IPS-11a (cell line): ENCODE data around the gene ZSCAN1.

Source experiments
- H3K4me3 ChIP-seq: one replicate; pipeline ENCODE4 v1.5.1; 2013; ENCODE audit warnings: low read depth, low read length, control low read depth

Gene ZSCAN1

DNA sequence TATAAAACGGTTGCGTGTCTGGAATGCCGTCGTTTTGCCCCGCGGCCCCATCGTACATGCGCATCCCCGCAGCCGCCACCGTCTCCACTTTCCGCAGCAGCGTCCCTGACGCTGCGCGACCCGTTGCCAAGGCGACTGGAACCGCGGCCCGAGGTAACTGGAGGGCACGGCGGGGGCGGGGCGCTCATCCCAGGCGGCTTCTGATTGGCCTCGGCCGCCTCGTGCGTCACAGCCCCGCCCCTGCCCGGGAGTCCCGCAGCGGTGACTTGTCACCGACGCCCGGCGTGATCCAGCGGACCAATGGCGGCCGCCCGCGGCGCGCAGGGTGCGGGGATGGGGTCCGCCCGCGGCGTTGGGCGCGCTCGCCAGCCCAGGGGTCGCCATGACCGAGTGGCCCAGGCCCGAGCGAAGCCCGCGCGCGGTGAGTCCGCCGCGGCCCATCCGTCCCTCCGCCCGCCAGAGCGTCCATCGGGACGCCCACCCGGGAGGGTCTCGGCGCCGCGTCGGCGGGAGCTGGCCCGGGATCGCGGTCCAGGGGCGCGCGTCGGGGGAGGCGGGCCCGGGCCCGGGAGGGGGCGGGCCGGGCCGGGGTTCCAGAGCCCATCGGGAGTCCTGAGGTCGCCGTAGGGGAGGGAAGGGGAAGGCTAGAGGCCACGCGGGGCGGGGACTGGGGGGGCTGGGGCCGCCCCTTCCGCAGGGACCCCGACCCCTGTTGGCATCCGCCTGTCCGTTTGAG lies at the start of gene ZSCAN1:
Gene ZSCAN1, plus strand, starts transcription at position 285 of the 736 bp plus-strand sequence. CDS start 3,812 bp downstream, outside the sequence.
- H3K4me3 ChIP-seq = peak within 1 kb of the TSS; percentile 53

DNA sequence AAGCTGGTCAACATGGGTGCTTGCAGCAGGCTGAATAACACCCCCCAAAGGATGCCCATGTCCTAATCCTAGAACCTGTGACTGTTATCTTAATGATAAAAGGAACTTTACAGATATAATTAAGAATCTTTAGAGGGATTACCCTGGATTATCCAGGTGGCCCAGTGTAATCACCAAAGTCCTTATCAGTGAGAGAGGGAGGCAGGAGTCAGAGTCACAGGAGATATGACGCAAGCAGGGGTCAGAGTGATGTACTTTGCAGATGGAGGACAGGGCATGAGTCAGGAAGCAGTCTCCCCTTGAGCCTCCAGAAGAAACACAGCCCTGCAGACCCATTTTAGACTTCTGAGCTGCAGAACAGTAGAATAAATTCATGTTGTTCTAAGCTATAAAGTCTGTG lies 41.0 kb upstream of the ZSCAN1 start:
- no peak overlapping the region for H3K4me3 ChIP-seq

DNA sequence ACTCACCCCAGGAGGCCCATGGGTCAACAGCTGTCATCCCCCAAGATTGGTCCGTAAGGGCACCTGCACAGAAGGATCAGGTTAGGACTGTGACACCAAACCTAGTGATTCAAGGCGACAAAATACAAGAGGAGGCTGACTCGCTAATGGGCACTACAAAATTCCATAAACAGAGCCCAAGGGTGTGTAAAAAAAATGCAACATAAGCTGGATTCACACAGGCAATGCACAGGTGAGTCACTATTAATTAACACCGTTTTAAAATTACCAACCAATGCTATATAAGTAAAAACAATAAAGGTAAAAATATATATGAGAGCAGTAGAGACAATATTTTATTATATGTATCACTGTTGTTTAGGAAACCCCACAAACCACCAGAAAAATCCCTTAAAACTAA lies 33.1 kb upstream of the ZSCAN1 start:
- no peak overlapping the region for H3K4me3 ChIP-seq

- peak overlapping the region; percentile 90 for H3K4me3 ChIP-seq
These were observed 31.9 kb upstream of the ZSCAN1 start for GRCh38 chr19:58001895-58002369.

DNA sequence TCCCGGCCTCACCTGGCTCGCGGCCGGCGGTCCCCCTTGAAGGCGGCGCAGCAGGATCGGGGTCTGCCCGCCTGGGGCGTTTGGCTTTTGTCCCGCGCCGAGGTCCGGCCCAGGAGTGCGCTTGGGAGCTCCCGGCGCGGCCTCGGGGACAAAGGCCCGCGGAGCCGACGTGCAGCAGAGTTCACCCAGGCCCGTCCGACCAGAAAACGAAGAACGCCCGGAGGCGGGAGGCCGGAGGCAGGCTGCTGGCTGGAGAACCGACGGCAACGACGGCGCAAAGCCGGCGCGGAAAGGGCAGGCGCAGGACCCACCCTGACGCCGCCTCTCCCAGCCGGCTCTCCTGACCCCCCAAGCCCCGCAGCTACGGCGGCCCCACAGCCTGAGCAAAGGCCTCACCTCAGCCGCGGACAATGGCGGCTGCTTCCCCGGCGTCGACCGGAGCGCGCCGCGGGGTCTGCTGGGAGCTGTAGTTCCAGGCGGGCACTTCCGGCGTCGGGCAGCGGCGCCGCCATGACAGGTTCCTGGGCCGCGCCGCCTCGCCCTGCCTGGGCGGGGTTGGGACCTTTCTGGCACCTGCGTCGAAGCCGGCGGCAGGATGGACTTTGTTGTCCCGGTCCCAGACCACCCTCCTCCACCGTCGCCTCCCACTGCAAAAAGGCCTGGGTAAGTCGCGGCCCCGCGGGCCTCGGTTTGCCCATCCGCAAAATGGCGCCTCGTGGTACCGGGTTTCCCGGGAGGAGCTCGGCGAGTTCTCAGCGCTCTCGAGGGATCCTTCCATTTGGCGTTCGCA lies 31.2 kb upstream of the ZSCAN1 start, which contains the start of gene ZNF606:
Gene ZNF606, minus strand, starts transcription at position 437 of the 790 bp plus-strand sequence. CDS start 1,501 bp downstream, outside the sequence.
- H3K4me3 ChIP-seq = peak within 1 kb of the TSS; percentile 90

DNA sequence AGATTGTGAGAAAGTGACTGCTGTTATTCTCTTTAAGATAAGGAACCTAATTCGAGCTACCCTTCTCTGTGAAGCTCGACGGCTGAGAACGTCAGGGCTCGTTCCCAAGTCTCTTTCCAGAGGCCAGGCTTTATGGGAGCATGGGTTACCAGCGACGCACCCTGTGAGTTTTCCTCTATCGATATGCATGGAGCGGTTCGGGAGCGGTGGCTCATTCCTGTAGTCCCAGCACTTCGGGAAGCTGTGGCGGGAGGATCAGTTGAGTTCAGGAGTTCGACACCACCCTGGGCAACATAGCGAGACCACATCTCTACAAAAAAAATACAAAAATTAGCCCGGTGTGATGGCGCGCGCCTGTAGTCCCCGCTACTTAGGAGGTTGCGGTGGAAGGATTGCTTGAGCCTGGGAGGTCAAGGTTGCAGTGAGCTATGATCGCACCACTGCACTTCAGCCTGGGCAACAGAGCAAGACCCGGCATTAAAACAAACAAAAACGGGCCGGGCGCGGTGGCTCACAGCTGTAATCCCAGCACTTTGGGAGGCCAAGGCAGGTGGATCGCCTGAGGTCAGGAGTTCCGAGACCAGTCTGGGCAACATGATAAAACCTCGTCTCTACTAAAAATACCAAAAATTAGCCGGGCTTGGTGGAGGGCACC lies 30.5 kb upstream of the ZSCAN1 start:
- H3K4me3 ChIP-seq = peak overlapping the region; percentile 90

- H3K4me3 ChIP-seq = no peak overlapping the region
These were observed 26.5 kb upstream of the ZSCAN1 start for GRCh38 chr19:58007285-58007684.

- peak overlapping the region; percentile 44 for H3K4me3 ChIP-seq
These were observed 24.9 kb upstream of the ZSCAN1 start for GRCh38 chr19:58008877-58009276.

GRCh38 chr19:58009301-58009665 lies 24.5 kb upstream of the ZSCAN1 start:
- peak overlapping the region; percentile 44 for H3K4me3 ChIP-seq

- peak overlapping the region; percentile 44 for H3K4me3 ChIP-seq
These were observed 24.0 kb upstream of the ZSCAN1 start for GRCh38 chr19:58009666-58010301.

GRCh38 chr19:58010507-58010906 lies 23.3 kb upstream of the ZSCAN1 start:
- H3K4me3 ChIP-seq = no peak overlapping the region

DNA sequence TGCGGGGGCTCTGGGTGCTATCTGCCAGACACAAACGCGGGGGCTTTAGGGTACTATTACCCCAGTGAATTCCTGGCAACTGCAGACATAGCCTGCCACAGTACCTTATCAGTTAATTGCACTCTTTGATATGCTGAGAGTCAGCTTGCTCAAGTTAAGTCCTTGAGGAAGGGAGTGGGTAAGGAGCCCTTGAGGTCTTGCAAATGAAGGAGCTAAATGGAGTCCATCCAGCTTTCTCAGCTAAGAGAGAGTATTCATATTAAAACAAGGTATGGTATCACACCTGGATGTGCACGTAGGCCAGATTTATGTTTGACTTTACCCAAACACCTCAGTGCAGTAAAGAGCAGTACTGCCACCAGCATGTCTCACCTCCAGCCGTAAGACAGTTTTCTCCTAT lies 19.7 kb upstream of the ZSCAN1 start:
- H3K4me3 ChIP-seq = no peak overlapping the region

DNA sequence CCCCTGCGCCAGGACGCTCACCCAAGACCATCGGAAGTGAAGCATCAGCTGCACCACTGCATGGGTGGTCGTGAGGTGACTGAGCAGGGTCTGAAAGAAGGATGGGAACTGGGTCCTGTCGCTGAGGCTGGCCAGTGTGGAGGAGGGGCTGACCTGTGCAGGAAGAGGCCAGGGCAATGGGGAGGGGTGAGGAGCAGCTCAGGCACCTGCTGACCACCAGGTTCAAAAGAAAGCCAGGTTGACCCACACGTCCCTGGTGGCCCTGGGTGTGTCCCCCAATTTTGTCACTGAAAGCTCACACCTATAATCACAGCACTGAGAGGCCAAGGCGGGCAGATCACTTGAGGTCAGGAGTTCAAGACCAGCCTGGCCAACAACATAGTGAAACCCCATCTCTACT lies 13.7 kb upstream of the ZSCAN1 start:
- no peak overlapping the region for H3K4me3 ChIP-seq

GRCh38 chr19:58021541-58022282 lies 12.1 kb upstream of the ZSCAN1 start:
- no peak overlapping the region for H3K4me3 ChIP-seq

DNA sequence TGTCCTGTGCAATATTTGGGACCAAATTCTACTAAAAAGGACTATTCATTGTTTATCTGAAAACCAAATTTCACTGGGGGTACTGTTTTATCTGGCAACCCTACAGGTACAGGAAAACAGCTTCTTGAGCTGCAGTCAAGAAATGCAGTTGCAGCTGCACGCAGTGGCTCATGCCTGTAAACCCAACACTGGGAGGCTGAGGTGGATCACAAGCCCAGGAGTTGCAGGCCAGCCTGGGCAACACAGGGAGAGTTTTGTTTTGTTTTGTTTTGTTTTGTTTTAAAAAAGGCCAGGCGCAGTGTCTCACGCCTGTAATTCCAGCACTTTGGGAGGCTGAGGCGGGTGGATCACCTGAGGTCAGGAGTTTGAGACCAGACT lies 11.6 kb upstream of the ZSCAN1 start:
- H3K4me3 ChIP-seq = no peak overlapping the region

- H3K4me3 ChIP-seq = no peak overlapping the region
These were observed 9.2 kb upstream of the ZSCAN1 start for GRCh38 chr19:58024661-58025060.

- peak overlapping the region; percentile 37 for H3K4me3 ChIP-seq
These were observed 610 bp downstream of the ZSCAN1 start for GRCh38 chr19:58034477-58034793.

DNA sequence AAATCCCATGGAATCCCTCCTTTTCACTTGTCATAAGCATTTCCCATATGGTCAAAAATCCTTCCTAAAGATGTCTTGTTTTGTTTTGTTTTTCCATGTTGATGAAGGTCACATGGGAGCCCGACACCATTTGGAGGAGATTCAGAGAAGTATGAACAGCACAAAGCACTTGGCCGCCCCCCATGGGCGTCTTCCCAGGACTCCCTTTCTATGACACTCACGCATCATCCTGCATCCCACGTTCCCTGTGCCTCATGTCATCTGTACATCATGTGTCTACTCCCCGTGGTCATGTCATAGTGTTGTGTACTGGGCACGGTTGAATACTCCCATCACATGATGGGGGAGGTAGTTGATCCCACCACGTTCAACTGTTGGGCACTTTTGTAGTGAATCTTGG lies 2.0 kb downstream of the ZSCAN1 start:
- no peak overlapping the region for H3K4me3 ChIP-seq

GRCh38 chr19:58037927-58038687 lies 4.3 kb downstream of the ZSCAN1 start:
- H3K4me3 ChIP-seq = no peak overlapping the region

DNA sequence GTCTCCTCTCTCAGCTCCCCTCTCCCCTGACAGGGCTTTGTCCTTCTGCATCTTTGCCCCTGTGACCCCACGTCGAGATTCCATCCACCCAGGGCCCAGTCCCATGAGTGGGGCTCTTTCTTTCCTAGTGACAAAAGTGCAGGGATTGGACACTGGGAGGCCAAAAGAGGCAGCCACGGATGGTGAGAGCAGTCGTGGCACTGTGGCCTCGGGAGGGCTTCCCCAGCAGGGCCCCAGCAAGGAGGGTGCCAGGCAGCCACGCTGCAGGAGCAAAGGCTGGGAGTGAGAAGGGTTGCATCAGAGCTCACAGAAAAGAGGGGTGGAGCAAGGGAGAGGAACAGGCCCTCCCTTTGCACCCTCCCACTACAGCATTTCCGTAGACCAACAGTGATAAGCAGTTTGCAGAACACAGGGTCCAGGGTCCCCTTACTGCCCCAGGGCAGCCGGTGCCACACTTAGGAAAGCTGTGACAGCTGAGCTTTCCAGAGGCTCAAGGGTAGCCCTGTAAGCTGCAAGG lies 4.9 kb downstream of the ZSCAN1 start:
- no peak overlapping the region for H3K4me3 ChIP-seq
